Stimulated activated naive B cell treated with anti-CD40 and anti-IgM and Interleukin-4, amounts not matched to agents 10 μg/mL and 1 μg/mL and 100 μg/mL, for 72 hours (primary cell): ENCODE data around the gene CDC6.

Experiments
- ATAC-seq, 2 donors: fragments of 150-1000 bp; cut with Tn5 transposase; replicated peaks; 2 replicates each; pipeline ENCODE4 v1.10.0; 2021; ENCODE audit warnings: moderate library complexity in 1 of 2
- DNase-seq: peaks from one replicate; pipeline ENCODE4 v3.0.0; 2021
- H3K27ac Mint-ChIP-seq: one replicate; pipeline ENCODE4 v1.8.0; 2022; ENCODE audit warnings: mild to moderate bottlenecking, mixed read lengths
- H3K27me3 Mint-ChIP-seq, 2 donors: one replicate each; pipeline ENCODE4 v1.8.0; 2022; ENCODE audit warnings: mixed read lengths in 2 of 2
- H3K36me3 Mint-ChIP-seq, 2 donors: one replicate each; pipeline ENCODE4 v1.8.0; 2022; ENCODE audit warnings: mixed read lengths in 2 of 2, mild to moderate bottlenecking in 1 of 2
- H3K4me1 Mint-ChIP-seq, 2 donors: one replicate each; pipeline ENCODE4 v1.8.0; 2022; ENCODE audit warnings: mixed read lengths in 2 of 2, mild to moderate bottlenecking in 1 of 2
- H3K4me3 Mint-ChIP-seq, 2 donors: one replicate each; pipeline ENCODE4 v1.8.0; 2022; ENCODE audit warnings: mild to moderate bottlenecking in 2 of 2, mixed read lengths in 2 of 2, moderate library complexity in 1 of 2
- H3K9me3 Mint-ChIP-seq, 2 donors: one replicate each; pipeline ENCODE4 v1.8.0; 2022; ENCODE audit warnings: mixed read lengths in 2 of 2, mild to moderate bottlenecking in 1 of 2

The CDC6 gene

DNA sequence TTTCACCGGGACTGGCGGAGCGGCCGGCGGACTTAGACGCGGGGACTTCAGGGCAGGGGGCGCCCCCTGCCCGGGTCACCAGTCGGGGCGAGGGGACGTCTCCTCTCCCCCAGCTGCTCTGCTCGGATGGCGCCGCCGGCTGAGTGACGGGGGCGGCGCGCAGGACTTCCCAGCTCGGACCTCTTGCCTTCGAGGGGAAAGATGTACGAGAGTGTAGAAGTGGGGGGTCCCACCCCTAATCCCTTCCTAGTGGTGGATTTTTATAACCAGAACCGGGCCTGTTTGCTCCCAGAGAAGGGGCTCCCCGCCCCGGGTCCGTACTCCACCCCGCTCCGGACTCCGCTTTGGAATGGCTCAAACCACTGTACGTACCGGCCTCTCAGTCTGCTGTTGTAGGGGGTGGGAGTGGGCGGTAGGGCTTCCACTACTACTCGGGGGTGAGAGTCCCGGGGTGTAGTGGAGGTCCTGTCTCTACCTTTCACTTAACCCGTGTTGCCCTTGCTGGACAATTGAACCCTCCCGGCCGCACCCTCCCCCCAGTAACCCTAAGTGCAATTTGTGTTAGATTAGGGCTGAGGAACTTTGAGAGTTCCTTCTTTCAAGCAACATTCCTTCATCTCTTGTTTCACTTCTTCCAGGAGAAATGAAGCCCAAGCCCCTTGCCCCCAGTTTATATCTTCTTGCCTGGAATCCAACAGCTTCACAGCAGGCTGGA, 55.0 kb downstream of the CDC6 start:
- Mint-ChIP-seq H3K27me3 (no peaks in the 10 kb centered on the region), H3K4me3 (peak overlapping the region; percentile 78), H3K36me3 (peaks cover 23 to 38% of the 10 kb centered on the region in 2 donors), H3K4me1 (peaks cover 72 to 98% of the 10 kb centered on the region in 2 donors), H3K9me3 (peaks cover 0 to 2% of the 10 kb centered on the region in 2 donors), H3K27ac (peak overlapping the region; percentile 91)
- no peak for ATAC-seq
- DNase-seq: no peak

DNA sequence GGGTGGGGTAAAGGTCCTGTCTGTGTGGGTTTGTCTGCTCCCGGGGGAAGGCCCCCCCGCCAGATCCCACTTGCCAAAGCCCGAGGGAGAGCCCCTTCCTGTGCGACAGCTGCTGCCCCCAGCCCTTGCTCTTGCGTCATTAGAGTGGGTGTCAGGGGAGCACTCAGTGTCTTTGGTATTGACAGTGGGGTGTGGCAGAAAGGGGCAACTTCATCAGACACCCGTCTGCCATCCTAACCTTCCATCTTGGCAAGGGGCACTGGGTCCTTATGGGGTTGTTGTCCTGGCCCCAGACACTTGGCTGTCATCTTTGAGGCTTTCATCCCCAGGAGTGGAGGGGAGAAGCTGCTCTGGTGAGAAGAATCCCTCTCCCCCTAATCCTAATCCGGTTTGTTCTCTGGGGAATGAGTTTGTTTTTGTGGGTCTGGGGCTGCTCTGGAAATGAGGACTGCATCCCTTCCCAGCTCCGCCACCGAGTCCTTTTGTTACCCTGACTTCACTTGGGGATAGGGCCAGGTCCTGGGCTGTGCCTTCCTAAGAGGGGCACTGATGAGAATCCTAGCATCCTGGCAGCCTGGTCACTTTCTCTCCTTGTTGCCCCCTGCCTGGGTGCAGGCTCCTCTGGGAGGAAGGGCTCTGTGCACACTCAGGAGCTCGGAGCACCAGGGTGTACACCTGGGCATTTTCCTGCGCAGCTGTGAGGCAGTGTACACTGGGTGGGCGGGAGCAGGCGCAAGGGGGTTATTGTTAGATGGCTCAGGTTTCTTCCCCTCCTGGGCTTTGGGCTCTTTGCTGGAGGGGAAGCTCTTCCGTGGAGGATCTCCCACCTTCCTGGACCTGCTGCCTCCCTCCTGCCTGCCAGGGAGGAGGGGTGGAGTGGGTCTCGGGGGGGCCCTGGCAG, 55.8 kb downstream of the CDC6 start:
- ATAC-seq (peak; percentile 19 to 20), DNase-seq (no peak)
- H3K4me1 Mint-ChIP-seq: peaks cover 71 to 97% of the 10 kb centered on the region in 2 donors
- no peaks in the 10 kb centered on the region for H3K9me3 Mint-ChIP-seq
- H3K4me3 Mint-ChIP-seq: peak overlapping the region; percentile 78
- H3K27me3 Mint-ChIP-seq: no peaks in the 10 kb centered on the region
- H3K36me3 Mint-ChIP-seq: peaks cover 17 to 34% of the 10 kb centered on the region in 2 donors
- H3K27ac Mint-ChIP-seq: peak overlapping the region; percentile 91

DNA sequence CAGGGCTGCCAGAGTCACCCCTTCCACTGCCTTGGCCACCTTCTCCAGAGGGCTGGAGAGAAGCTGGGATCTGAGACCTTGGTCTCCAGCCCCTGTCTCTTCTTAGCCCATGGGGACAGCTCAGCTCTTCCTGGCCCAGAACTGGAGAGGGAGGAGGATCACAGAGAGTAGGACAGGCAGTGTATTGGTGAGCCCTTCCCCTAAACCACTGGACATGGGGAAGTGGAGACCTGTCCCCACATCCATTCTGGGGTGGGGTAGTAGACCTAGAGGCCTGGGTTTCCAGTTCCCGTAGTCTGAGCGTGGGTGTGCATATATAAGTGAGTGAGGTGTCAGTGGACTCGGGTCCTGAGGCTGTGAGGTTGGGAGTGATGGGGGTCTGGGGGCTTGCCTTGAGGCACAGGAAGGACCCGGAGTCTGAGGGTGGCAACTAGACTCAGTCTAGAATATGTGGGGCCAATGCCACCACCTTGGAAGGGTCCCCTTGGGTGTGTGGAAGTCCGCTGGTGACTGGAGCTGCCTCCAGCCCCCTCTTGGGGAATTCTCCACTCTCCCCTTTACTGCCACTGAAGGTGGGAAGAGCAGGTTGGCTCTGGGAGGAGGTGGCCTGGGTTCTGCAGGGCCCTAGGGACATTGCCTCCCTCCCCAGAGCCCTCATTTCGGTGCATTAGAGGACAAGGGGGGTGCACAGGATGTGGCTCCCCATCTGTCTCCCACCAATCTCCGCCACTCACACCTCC, 56.9 kb downstream of the CDC6 start:
- ATAC-seq: no peak
- Mint-ChIP-seq H3K27me3 (no peaks in the 10 kb centered on the region), H3K4me1 (peaks cover 69 to 99% of the 10 kb centered on the region in 2 donors)

DNA sequence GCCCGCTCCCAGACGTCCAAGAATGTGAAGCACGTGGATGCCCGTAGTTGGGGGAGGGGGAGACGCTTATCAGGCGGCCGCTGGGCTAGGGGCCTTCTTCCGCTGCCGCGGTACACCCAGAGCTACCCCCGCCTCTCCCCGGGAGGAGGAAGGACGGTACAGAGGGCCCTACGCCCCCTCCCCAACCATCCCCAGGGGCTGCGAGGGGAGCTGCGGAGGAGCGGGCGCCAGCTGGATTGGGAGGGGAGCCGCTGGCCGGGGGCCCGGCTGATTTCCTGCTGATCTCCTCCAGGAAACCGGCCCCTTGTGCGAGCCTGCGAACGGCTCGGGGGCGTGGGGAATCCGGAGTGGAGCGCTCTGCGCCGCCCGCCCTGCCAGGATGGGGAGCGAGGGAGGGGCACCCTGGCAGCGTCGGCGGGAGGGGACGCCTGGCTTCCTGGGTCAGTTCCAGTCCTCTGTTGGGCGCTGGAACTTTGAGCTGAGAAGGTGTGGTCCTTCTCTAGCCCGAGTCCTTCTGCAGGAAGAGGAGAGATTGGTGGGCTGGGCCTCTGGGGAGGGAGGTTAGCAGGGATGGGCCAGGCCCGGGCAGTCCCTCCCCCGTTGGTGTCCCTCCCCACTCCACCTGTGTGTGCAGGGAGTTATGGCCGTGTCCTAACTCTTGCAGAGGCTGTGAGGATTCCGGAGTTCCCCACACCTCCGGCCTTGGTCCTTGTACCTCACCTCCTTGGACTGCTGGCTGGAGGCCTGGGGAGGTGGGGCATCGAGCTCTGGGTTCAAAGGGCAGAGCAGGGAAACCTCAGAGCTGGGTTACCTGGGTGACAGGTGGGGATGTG, 57.7 kb downstream of the CDC6 start:
- DNase-seq: no peak
- peak overlapping the region; percentile 57 for H3K27ac Mint-ChIP-seq
- H3K27me3 Mint-ChIP-seq: no peaks in the 10 kb centered on the region
- peaks cover 68 to 99% of the 10 kb centered on the region in 2 donors for H3K4me1 Mint-ChIP-seq
- ATAC-seq: no peak
- peaks cover 19 to 40% of the 10 kb centered on the region in 2 donors for H3K36me3 Mint-ChIP-seq
- H3K9me3 Mint-ChIP-seq: no peaks in the 10 kb centered on the region
- peak overlapping the region; percentile 73 to 78 for H3K4me3 Mint-ChIP-seq

More for the DNA sequence above, 56.9 kb downstream of the CDC6 start:
- H3K36me3 Mint-ChIP-seq: peaks cover 19 to 40% of the 10 kb centered on the region in 2 donors
- H3K9me3 Mint-ChIP-seq: no peaks in the 10 kb centered on the region
- H3K4me3 Mint-ChIP-seq: peak overlapping the region; percentile 73 to 78
- DNase-seq: no peak
- peak overlapping the region; percentile 57 for H3K27ac Mint-ChIP-seq

DNA sequence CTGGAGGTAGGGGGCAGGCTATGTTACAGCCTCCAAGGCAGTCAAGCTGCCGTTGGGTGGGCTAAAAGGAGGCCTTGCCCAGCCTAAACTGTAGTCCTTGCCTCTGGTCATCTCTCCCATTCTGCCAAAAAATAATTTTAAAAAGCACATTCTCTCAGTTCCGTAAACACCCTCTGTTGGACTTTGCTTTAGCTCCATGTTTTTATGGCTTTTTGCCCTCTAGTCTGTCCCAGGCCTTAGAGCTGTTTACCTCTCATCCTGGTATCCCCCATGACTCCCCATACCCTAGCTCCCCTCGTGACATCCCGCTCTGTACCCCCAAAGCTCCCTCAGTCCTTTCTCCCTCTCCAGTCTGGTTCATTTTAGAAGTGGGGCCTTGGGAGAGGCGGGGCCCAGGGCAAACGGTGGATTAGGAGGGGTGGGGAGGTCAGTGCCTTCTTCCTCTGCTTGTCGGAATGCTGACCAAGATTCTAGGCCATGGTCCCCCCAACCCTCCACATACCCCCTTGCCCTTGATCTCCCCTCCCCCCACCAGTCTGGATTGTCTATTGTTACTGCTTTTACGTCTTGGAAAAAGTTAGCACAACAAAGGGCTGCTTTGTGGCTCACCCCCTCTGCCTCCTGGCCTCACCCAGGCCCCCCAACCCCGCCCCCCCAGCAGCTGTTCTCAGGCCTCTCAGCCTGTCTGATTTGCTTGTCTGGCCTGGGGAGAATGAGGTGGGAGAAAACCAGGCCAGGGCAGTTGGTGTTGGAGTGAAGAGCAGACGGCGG, 58.5 kb downstream of the CDC6 start:
- Mint-ChIP-seq H3K4me3 (peak overlapping the region; percentile 29 to 78), H3K36me3 (peaks cover 18 to 38% of the 10 kb centered on the region in 2 donors), H3K27ac (peak overlapping the region; percentile 83), H3K27me3 (no peaks in the 10 kb centered on the region), H3K4me1 (peaks cover 64 to 99% of the 10 kb centered on the region in 2 donors), H3K9me3 (no peaks in the 10 kb centered on the region)
- DNase-seq (no peak), ATAC-seq (no peak)

DNA sequence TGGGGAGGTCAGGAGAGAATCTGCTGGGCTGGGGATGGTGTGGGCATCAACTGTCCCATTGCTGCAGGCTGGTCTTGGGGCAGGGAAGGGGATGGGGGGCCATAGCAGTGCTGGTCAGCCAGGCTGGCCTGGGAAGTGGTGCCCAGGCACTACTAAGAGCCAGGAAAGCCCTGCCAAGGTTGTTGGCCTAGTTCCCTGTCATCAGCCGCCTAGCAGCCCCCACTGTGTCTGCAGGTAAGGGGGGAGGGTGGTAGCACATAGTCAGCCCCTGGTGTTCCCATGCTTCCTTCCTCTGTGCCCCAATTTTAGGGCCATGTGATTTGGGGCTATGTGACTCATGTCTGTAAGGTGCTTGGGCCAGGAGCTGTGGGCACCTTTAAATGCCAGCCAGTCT, 59.1 kb downstream of the CDC6 start:
- Mint-ChIP-seq H3K4me1 (peaks cover 69 to 99% of the 10 kb centered on the region in 2 donors), H3K9me3 (no peaks in the 10 kb centered on the region), H3K27me3 (no peaks in the 10 kb centered on the region), H3K36me3 (peaks cover 22 to 43% of the 10 kb centered on the region in 2 donors), H3K27ac (peak overlapping the region; percentile 20), H3K4me3 (no peak overlapping the region)
- ATAC-seq: no peak
- no peak for DNase-seq

DNA sequence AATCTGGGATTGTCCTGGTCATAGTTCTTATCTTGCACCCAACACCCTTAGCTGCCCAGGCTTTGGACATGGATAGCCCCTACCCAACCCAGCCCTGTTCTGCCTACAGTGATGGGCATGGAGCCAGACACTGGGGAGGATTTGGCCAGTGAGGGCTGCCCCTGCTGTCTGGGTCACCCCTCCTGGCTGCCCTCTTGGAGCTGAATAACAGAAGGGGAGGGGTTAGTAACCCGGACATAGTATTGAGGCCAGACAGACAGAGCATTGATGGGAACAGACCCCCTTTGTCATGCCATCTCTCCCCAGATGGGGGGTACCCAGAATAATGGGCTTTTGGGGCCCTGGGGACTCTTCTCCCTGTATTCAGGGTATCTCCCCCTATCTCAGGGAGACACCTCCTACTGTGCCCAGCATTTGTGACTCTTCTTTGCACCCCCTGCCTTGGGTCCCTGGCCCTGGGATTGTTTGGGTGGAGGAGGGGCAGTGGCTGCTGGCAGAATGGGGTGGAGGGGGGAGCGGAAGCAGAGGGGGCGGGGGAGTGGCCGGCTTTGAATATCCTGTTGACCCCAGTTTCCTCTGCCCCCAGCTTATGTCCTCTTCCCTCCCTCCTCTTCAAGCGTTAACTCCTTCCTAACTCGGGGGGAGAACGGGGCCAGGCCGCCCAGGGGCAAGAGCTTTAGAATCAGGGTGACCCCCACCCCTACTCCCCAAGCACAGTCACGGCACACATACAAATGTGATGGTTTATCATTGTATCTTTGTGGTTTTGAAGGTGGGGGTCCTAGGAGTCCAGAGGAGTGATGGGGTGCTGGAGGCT, 59.8 kb downstream of the CDC6 start:
- Mint-ChIP-seq H3K4me1 (peaks cover 77 to 99% of the 10 kb centered on the region in 2 donors), H3K9me3 (no peaks in the 10 kb centered on the region), H3K4me3 (no peak overlapping the region), H3K27me3 (no peaks in the 10 kb centered on the region), H3K27ac (peak overlapping the region; percentile 37), H3K36me3 (peaks cover 29 to 50% of the 10 kb centered on the region in 2 donors)
- DNase-seq: no peak
- no peak for ATAC-seq

DNA sequence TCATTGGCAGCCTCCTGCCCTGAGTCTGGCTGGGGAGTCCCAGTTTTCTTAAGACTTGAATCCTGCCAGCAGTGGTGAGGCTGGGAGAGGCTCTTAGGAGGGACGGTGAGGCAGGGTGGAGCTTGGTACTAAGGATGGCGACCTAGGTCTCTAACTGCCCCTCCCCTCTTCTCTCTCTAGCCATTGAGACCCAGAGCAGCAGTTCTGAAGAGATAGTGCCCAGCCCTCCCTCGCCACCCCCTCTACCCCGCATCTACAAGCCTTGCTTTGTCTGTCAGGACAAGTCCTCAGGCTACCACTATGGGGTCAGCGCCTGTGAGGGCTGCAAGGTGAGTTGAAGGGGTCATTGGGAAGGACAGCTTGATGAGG, 60.4 kb downstream of the CDC6 start:
- H3K36me3 Mint-ChIP-seq: peaks cover 33 to 50% of the 10 kb centered on the region in 2 donors
- no peak for DNase-seq
- H3K27me3 Mint-ChIP-seq: no peaks in the 10 kb centered on the region
- ATAC-seq: no peak
- peak overlapping the region; percentile 37 for H3K27ac Mint-ChIP-seq
- peaks cover 77 to 99% of the 10 kb centered on the region in 2 donors for H3K4me1 Mint-ChIP-seq
- H3K4me3 Mint-ChIP-seq: no peak overlapping the region
- no peaks in the 10 kb centered on the region for H3K9me3 Mint-ChIP-seq

DNA sequence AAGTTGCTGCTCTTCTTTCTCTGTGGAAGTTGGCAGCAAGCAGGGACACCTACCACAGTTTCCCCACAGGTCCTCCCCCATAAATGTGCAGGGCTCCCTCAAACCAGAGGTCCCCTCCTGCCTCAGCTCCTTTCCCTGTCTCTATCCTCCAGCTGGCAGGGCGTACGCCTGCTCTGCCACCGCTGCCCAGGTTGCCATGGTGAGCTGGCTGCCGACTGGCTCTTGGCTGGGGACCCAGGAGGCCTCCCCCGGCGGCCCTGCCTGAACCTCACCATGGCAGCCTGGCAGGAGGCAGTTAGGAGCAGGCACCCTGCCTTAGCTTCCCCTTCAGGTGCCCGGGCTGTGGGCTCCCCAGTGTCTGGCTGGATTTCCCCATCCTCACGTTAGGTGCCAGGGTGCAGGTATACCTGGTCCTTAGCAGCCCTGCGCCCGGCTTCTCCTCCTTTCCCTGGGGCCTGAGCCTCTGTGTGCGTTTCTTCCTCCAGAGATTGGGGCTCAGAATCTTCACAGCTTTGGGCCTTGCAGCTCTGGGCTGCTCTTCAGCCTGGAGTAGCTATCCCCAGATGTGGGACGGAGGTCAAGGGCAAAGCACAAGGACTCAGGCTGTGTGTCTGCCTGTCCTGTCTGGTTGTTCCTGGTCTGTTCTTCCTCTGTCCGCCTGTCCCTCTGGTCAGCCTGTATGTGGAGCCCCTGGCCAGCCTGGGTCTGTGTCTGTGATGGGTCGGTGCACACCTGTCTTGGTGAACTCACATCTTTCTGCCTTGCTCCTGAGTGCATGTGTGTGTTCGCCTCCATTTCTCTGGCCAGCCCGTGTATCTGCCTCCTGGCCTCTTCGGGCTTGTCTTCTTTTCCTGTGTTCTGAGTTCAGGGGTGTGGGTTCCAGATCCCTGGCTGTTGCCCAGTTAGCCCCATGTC, 61.1 kb downstream of the CDC6 start:
- Mint-ChIP-seq H3K9me3 (no peaks in the 10 kb centered on the region), H3K27me3 (no peaks in the 10 kb centered on the region), H3K36me3 (peaks cover 32 to 50% of the 10 kb centered on the region in 2 donors), H3K27ac (peak overlapping the region; percentile 26), H3K4me3 (no peak overlapping the region), H3K4me1 (peaks cover 71 to 98% of the 10 kb centered on the region in 2 donors)
- DNase-seq (no peak), ATAC-seq (no peak)

DNA sequence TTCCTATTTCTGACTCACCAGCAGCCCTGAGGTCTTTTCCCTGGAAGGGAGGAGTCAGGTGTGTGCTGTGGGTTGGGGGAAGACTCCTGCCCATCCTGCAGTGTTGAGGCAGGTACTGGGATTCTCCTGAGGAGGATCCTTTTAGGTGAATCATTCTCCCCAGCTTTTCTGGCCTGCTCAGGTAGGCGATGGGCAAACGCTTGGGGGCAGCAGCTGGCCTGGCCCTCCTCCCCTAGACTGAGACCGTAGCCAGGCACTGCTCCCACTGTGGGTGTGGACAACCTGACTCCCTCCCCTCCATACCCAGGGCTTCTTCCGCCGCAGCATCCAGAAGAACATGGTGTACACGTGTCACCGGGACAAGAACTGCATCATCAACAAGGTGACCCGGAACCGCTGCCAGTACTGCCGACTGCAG, 61.8 kb downstream of the CDC6 start:
- H3K4me1 Mint-ChIP-seq: peaks cover 69 to 96% of the 10 kb centered on the region in 2 donors
- ATAC-seq: no peak
- no peak for DNase-seq

DNA sequence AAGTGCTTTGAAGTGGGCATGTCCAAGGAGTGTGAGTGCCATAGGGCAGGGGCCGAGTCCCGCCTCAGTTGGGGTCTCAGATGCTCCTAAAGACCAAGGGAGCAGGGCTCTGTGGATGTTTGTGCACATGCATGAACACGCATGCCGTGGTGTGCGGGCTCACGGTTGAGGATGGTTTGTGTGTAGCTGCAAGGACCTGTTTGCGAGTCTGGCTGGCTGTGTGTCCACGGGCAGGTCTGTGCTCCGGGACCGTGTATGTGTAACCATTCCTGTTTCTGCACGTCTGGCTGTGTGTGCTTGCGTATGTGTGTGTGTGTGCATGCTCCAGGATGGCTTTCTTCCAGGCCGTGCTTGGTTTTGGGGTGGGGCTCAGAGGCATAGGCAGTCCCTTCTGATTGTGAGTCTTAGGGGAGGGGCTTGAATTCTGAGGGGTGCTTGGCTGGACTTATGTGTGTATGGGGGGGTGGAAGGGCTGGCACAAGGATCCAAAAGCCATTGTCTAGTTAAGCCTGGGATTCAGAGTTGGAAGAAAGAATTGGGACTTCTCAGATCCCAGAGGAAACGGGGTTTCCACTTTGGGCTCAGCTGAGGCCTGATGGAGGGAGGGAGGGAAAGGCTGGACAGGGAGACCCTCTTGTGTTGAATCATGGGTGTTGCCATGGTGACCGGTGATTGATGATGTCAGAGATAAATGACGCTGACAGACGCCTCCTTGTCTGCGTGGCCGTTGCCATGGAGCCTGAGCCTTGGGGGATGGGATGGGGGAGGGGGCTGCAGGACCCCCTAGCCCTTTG, 62.4 kb downstream of the CDC6 start:
- Mint-ChIP-seq H3K4me3 (no peak overlapping the region), H3K27me3 (no peaks in the 10 kb centered on the region), H3K9me3 (no peaks in the 10 kb centered on the region), H3K27ac (peak overlapping the region; percentile 7), H3K36me3 (peaks cover 36 to 52% of the 10 kb centered on the region in 2 donors), H3K4me1 (peaks cover 69 to 96% of the 10 kb centered on the region in 2 donors)
- no peak for DNase-seq
- ATAC-seq: no peak

More for the DNA sequence above, 61.8 kb downstream of the CDC6 start:
- Mint-ChIP-seq H3K4me3 (no peak overlapping the region), H3K36me3 (peaks cover 36 to 52% of the 10 kb centered on the region in 2 donors), H3K9me3 (no peaks in the 10 kb centered on the region), H3K27me3 (no peaks in the 10 kb centered on the region), H3K27ac (no peak overlapping the region)
